ENCODE measurements around the gene LTBP1. TPM values are rescaled to one million over a fixed set of nuclear protein-coding genes. Genes with fewer than 3 reads are reported as not detected.

Gene LTBP1
- total RNA-seq, 1 experiment from 2014 or later, result 12.5 TPM

DNA sequence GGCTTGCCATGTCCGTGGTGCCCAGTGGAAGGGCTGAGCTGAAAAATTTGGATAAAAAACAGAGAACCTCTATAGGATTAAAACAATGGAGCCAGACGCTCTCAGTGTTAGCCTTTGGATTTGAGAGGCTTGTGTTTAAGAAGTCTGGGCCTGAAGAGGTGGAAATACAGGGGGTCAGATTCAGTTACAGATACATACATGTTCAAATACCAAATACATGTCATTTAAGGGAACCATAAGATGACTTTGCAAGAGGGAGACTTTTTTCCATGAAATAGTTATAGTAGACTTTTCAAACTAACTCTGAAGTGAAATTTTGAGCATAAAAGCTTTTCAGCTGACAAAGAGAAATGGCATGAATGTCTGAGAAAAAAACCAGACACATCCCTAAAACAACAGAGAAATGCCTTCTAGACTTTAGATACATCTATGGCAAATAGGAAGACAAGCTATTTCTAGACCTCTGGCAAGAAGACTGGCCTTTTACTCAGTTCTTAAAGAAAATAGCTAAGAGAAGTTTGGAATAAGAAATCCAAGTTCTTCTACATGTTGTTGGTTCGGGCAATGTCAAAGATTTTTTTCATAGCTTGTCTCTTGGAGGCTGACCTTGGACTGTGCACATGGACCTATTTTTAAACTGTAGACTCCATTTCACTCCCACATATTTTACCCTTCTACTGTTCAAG lies 112.9 kb downstream of the LTBP1 start:
- no TSS peak for BruUV-seq (replicated peaks)
- intact Hi-C loops (cut with micrococcal nuclease; ENCODE audit: unreplicated experiment) (no loop called here), in situ Hi-C loops (cut with HindIII; ENCODE audit: low pct_unique_long_range_greater_than_20kb, low sequenced_read_pairs) (no loop called here)
- H3K4me3 ChIP-seq (ENCODE audit: low read depth in 2 of 2, low read length in 2 of 2), result no peak overlapping the region
- H3K9me3 ChIP-seq (ENCODE audit: control insufficient read depth, insufficient read depth, low read depth, low read length), result no peaks in the 10 kb centered on the region
- no peak overlapping the region for H3K27ac ChIP-seq (ENCODE audit: low read length)
- no peaks in the 10 kb centered on the region for H3K36me3 ChIP-seq (ENCODE audit: control insufficient read depth, insufficient read depth, low read length)
- no peaks in the 10 kb centered on the region for H3K4me1 ChIP-seq (ENCODE audit: control insufficient read depth, insufficient read depth, low read length)
- TF ChIP-seq TCF7L2 (IDR thresholded peaks at IDR 0.05; ENCODE audit: low read depth, low read length) (no peak), POLR2AphosphoS5 (IDR thresholded peaks at IDR 0.05; ENCODE audit: low read depth, low read length) (no peak), CTCF (IDR thresholded peaks at IDR 0.05) (no peak), SIN3A (IDR thresholded peaks at IDR 0.05; ENCODE audit: borderline replicate concordance, insufficient read depth, low read depth, low read length) (no peak)
- TF ChIP-seq, protein P1, sequence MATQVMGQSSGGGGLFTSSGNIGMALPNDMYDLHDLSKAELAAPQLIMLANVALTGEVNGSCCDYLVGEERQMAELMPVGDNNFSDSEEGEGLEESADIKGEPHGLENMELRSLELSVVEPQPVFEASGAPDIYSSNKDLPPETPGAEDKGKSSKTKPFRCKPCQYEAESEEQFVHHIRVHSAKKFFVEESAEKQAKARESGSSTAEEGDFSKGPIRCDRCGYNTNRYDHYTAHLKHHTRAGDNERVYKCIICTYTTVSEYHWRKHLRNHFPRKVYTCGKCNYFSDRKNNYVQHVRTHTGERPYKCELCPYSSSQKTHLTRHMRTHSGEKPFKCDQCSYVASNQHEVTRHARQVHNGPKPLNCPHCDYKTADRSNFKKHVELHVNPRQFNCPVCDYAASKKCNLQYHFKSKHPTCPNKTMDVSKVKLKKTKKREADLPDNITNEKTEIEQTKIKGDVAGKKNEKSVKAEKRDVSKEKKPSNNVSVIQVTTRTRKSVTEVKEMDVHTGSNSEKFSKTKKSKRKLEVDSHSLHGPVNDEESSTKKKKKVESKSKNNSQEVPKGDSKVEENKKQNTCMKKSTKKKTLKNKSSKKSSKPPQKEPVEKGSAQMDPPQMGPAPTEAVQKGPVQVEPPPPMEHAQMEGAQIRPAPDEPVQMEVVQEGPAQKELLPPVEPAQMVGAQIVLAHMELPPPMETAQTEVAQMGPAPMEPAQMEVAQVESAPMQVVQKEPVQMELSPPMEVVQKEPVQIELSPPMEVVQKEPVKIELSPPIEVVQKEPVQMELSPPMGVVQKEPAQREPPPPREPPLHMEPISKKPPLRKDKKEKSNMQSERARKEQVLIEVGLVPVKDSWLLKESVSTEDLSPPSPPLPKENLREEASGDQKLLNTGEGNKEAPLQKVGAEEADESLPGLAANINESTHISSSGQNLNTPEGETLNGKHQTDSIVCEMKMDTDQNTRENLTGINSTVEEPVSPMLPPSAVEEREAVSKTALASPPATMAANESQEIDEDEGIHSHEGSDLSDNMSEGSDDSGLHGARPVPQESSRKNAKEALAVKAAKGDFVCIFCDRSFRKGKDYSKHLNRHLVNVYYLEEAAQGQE (IDR thresholded peaks at IDR 0.05; ENCODE audit: insufficient read depth in 1 of 2, low read depth in 2 of 2, low read length in 1 of 2), result no peak
- ATAC-seq, result no peak
- H3K27me3 ChIP-seq (ENCODE audit: control insufficient read depth, insufficient read depth, low read length), result no peaks in the 10 kb centered on the region
- ChIA-PET CTCF (no interaction called here), POLR2A (no interaction called here)
- no peak for DNase-seq (ENCODE audit: low read depth, low spot score)

DNA sequence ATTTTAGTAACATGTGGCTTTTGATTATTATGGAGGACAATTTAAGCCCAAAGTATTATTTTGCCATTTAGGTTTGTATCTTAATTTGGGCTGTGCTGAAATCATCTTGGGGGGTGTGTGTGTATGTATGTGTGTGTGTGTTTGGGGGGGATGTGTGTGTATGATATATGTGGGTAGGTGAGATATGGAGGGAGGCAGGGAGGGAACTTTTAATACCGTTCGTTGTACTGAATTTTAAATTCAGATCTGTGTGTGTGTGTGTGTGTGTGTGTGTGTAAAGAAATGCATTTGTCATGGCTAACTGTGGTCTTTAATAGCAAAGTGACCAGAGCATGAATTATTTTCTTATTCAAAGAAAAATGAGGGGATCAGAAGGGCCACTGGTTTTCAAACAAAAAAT lies 113.7 kb downstream of the LTBP1 start:
- DNase-seq (ENCODE audit: low read depth, low spot score) (no peak), ATAC-seq (no peak)
- no peaks in the 10 kb centered on the region for H3K27me3 ChIP-seq (ENCODE audit: control insufficient read depth, insufficient read depth, low read length)
- H3K9me3 ChIP-seq (ENCODE audit: control insufficient read depth, insufficient read depth, low read depth, low read length), result no peaks in the 10 kb centered on the region
- intact Hi-C loops (cut with micrococcal nuclease; ENCODE audit: unreplicated experiment) (no loop called here), in situ Hi-C loops (cut with HindIII; ENCODE audit: low pct_unique_long_range_greater_than_20kb, low sequenced_read_pairs) (no loop called here)
- H3K36me3 ChIP-seq (ENCODE audit: control insufficient read depth, insufficient read depth, low read length), result no peaks in the 10 kb centered on the region
- TF ChIP-seq, protein P1 (IDR thresholded peaks at IDR 0.05; ENCODE audit: insufficient read depth in 1 of 2, low read depth in 2 of 2, low read length in 1 of 2), result no peak
- no peak for TF ChIP-seq POLR2AphosphoS5 (IDR thresholded peaks at IDR 0.05; ENCODE audit: low read depth, low read length)
- TF ChIP-seq SIN3A (IDR thresholded peaks at IDR 0.05; ENCODE audit: borderline replicate concordance, insufficient read depth, low read depth, low read length), result no peak
- TF ChIP-seq CTCF (IDR thresholded peaks at IDR 0.05), result no peak
- no peak for TF ChIP-seq TCF7L2 (IDR thresholded peaks at IDR 0.05; ENCODE audit: low read depth, low read length)
- H3K4me1 ChIP-seq (ENCODE audit: control insufficient read depth, insufficient read depth, low read length), result no peaks in the 10 kb centered on the region
- BruUV-seq (replicated peaks), result no TSS peak
- no peak overlapping the region for H3K4me3 ChIP-seq (ENCODE audit: low read depth in 2 of 2, low read length in 2 of 2)
- H3K27ac ChIP-seq (ENCODE audit: low read length), result no peak overlapping the region
- ChIA-PET CTCF (no interaction called here), POLR2A (no interaction called here)

Measured in Panc1 (cell line).